HG03442 (cell line): ENCODE measurements around the gene ILKAP.
"Not testable (repeated sequence)": the region's sequence is repeated elsewhere in the genome, so short reads cannot be mapped to it uniquely, and the experiment has no call there.

Experiments used
- ATAC-seq: cut with Tn5 transposase; IDR thresholded peaks from one replicate; pipeline ENCODE4 v1.9.1; 2021; ENCODE audit warnings: mild to moderate bottlenecking, moderate library complexity; ENCODE audit not compliant: unreplicated experiment

The ILKAP gene

DNA sequence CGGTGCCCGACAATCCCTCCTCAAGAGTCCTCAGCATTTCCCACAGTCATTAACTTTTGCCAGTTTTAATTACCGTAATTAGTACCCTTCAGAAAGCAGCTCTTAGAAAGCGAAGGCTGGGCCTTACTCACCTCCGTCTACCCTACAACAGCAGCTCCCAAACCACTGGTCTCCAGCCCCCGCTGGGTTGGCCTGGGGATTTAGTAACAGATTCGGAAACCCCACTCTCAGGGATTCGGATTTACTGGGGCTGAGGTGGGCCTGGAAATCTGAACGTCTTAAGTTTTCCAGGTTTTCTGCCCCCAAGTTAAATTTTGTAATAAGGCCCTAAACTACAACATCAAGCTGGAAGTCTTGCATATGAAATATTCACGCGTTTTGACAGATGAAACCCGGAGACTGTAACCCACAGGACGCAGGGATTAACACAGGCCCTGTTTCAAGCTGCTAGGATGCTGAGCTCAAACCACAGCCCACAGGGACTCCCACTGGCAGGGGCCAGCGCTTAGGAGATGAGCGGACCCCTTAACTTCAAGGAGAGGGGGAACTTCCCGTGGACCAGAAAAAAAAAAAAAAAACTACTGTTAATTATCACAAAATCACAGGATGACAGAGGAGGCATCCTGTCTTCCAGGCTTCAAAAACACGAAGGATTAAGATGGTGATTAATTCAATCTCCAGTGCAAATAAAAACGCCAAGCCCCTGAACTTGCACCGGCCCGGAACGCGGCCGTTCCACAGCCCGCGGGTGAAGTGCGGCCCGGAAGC lies 985 bp downstream of the ILKAP start:
- ATAC-seq: no peak

DNA sequence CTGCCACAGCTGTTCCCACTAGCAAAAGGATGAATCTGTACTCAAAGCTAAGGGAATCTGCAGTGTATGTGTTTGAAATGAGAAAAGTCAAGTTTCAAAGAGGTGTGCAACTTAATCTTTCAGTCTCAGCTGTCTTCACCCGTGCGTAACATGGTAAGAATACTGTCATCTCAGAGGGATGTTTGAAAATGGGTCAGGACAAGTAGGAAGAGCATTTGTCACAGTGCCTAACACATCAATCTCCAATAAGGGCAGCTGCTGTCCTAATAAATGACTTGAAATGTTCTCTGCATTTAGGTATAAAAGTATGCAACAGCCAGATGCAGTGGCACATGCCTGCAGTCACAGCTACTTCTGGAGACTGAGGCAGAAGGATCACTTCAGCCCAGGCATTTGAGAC lies 13.1 kb downstream of the ILKAP start:
- no peak for ATAC-seq

DNA sequence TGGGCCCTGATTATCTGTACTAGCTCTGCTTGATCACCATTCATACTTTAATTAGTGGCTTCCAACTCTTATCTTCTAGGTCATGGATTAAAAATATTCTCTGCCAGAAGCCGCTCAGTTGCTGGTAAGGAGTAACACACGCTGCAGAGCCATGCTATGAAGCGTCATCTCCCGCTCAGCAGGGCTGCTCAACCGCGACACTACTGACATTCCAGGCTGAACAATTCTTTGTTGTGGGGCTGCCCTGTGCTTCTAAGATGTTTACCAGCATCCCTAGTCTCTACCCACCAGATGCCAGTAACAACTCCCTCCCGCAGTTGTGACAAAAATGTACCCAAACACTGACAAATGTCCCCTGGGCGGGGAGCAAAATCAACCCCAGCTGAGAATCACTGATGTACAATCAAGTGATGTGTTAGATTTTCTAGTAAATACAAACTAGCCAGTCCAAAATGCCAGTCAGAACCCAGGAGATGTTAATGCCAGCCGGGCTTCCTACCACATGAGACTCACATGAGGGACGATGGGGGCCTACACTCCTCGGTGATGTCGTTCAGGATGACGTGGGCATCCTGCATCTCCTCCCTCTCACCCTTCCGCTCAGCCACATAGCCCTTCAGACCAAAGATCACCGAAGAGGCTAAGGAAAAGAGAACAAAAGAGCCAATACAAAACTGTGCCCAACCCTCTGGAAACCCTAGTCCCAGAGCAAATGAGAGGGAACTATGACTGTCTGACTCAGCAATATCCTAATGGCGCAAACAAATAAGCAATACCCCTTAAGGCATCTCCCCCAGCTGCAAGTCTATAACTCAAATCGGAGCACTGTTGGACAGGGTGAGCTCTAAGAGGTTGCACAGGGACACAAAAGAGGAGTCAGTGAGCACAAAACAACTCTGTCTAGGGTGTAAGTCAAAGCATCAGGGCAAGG lies 15.6 kb downstream of the ILKAP start:
- ATAC-seq: no peak

DNA sequence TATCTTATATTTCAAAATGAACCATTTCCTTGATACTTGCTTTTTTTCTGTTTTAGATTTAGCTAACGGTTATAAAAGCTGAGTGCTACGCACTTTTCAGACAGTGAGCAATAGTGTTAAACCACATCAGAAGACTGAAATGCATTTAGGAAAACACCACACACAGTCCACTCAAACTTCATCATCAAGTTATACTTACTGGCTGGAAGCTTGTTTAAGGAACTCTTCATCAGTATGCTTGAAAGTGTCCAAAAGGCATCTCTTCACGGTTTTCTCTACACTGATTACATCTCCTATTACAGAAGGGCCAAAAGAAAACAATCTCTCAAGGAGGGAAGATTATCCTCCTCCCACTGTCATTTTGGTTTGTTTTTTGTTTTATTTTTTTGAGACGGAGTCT lies 19.7 kb downstream of the ILKAP start:
- no peak for ATAC-seq

DNA sequence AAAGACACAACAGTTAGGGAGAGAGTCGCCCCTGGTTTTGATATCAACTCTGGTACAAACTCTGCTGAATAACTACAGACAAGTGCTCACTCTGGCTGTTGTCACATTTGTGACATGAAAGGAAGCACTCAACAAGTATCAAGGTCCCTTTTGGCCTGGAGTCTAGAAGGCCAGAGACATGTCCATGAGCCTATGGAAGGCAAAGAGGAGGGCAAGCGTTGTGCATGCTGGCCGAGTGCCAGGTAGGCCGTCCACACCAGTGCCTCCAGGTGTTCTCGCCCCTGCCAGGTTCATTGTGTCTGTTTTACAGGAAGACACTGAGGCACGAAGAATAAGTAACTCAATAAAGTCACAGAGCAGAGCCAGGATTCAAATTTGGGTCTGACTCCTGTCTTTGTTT lies 21.1 kb downstream of the ILKAP start:
- no peak for ATAC-seq

DNA sequence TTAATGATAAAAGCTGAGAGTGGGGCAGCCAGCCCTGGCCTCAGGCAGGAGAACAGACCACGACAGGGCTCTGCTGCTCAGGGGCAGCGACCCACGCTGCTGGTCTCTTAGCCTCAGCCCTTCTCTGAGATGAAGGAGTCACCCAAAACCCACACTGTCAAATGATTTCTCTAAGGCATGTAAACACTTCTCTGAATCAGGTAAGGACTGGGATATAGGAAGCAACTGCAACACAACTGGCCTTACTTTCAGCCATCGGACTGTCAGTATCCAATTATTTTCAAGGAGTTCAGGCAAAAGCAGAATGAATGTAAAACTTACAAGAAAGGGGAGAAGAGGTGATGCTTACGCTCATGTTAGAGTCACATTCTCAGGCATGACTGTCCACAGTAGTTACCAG lies 22.9 kb downstream of the ILKAP start:
- ATAC-seq: no peak

DNA sequence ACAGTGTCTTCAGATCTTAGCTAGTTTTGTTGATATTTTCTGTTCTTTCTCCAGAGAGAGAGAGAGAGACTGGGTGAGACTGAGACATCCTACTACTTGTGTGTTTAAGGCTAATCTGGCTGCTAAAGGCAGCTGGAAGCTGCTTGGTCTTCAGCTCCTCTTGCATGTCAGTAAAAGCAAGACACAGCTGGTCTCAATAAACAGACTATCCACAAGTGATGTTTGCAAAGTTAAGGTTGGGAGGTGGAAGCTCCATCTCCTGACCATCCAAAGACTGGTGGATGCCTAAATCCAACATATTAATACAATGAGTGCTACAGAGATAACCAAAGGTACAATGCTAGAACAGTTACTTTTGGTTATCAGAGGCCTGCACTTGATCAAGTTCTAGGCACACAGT lies 26.9 kb downstream of the ILKAP start:
- no peak for ATAC-seq

DNA sequence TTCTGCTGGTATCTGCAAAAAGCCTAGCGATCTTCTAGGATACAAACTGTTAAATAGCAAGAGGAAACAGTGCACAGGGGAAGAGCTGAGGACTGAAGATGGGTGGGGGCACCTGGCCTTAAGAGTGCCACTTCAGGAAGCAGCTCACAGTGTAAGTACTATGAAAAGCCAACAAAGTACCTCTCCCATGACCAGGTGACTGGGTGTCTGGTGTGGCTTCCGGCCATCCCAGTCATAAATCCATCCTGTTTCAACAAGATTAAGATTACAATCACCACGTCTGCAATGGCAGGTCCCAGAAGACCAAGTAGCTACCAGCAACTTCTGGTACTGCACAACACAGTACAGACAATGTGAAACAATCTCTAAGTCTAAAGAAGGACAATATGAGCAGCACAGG lies 28.8 kb downstream of the ILKAP start:
- ATAC-seq: no peak

DNA sequence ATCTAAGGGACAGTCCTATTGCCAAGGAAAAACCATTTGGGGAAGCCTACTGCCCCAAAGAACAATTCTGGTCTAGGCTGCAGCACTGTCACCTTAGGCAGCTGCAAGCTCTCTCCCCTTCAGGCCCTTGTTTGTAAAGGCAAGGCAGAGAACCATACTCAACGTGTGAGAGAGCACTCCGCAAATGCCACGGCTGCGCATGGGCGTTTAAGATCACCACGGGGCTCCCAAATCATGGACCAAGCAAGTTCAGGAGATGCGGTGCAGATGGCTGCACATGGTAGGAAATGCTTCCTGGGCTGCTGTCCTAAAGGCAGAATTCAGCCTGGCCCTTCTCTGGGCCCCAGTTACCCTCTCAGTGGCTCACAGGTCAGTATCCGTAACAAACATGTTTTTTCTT lies 29.2 kb downstream of the ILKAP start:
- ATAC-seq: no peak

DNA sequence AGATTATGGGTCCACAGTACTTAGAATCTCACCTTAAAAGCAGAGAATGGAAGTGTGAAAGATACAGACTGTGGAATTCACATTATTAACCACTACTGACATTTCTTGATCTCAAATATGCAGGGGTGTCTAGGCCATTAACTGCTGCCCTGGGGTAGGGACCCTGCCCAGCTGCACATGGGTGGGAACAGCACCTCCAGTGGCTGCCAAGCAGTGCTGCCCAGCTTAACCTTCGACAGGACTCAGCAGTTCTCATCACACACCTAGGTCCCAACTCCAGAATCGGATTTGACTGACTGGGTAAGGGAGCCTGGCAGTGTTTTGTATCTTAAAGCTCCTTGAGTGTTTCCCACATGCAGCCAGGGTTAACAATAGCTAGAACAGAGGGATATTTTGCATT lies 29.8 kb downstream of the ILKAP start:
- ATAC-seq: no peak

DNA sequence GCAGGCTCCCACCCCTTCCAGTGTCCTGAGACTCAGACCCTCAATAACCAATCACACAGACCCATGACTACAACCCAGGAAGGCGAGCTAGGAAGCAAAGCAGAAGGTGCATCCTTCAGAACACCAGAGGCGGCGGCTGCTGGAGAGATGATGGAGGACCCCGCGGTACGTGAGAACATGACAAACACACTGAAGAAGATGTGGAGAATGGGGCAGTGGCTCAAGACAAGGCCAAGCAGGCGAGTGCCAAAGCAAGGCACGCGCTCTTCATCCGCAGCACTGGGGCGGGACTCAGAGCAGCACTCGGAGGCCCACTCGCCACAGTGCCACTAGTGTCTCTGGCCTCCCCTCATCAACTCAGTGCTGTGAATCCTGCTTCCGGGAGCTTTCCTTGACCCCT lies 31.1 kb downstream of the ILKAP start:
- ATAC-seq: no peak

DNA sequence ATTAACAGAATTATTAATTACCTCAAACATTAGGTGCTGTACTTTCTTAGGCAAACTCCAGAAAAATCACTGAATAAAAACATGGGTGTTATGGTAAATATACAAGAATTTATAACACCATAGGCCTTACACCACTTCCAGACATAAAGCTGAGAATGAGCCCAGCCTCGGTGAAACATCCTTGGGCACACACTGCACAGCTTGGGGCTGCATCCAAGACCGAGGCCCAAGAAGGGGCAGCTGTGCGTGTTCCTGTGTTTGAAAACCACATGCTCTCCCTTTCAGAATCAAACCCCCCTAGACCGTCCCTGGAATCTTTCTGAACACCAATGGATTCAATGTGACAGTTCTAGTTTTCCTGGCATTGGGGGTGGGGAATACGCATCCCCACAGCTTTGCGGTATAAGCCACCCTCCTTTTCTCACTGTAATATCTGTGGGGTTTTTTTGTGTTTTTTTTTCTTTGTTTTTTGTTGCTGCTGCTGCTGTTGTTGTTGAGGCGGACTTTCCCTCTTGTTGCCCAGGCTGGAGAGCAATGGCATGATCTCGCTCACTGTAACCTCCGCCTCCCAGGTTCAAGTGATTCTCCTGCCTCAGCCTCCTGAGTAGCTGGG lies 31.8 kb downstream of the ILKAP start:
- no peak for ATAC-seq

DNA sequence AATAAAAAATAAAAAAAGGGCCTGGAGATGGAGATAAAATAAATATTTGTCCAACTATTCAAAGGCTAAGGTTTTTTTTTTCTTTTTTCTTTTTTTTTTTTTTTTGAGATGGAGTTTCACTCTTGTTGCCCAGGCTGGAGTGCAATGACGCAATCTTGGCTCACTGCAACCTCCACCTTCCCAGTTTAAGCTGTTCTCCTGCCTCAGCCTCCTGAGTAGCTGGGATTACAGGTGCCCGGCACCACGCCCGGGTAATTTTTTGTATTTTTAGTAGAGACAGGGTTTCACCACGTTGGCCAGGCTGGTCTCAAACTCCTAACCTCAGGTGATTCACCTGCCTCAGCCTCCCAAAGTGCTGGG lies 32.4 kb downstream of the ILKAP start:
- not testable (repeated sequence) for ATAC-seq

DNA sequence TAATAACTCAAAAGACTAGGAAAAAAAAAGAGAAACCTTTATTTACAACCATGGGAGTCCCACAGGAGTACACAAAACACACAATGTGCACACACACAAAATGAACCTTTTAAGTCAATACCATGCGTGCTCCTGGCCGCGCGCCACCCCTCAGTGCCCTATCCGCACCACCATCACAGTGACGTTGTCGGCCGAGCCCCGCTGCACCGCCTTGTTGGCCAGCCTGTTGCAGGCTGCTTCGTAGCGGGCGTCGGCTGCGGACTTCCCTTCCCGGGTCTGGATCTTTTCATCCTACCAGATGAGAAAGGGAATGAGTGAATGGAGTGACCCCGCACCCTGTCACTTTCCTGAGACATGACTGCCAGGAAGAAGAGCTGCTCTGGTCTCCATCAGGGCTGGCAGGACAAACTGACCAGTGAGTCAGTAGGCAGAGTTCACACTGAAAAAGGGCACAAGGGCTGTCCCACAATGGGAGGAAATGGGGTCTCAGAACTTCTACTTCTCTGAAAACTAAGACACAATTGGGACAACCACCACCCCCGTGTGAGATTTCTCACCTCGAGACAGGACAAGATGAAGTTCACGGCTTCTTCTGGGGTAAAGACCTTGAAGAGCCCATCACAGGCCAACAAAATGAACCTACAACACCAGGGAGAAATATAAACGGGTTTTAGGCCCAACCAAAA lies 33.0 kb downstream of the ILKAP start:
- no peak for ATAC-seq

DNA sequence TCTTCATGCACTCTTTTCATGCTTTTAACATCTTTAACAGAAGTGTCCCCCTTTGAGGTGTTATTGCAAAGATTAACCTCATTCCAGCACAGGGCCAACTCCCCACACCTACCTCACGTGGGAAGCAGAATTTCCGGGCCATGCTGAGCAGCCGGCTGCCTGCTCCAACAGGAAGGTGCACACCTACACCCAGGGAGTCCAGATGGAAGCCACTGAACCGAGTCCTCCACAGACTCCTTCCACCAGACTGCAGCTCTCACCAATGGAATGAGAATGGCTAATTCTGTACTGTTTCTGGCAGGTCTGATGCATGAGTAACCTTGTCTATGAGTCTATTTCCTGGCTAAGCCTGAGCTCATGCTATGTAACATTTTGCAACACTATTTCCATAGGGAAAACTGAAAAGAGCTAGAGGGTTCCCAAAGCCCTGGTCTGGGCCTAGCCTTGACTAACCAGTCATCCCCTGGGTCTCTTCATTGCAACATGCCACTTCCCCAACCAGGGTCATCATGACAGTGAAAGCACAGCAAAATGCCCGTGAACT lies 33.7 kb downstream of the ILKAP start:
- ATAC-seq: no peak

DNA sequence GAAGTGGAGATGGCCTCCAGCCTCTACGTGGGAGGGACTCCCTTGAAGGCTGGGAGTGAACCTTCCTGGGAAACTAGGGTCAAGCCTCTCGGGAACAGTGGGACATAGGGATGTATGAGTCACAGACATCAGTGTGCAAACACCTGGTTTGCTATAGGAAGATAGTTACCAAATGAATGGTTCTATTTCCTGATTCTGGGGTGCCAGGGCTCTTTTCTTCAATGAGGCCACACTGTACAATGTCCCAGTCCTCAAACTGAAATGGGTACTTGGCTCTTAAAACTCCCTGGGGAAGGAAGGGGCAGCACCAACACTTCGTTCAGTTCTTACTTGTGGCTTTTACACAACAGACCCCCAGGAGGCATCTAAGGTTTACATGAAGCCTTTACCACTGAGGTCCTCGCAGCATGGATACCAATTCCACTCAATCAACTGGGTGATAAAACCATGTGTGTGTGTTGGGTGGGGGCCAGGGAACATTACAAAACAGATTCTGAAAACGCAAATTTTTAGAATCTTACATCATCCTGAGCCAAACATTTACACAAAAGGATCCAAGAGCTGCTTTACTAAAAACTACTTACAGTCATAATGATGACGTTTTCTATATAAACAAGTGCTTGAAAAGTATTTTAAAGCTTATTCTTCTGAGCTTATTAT lies 34.3 kb downstream of the ILKAP start:
- no peak for ATAC-seq

DNA sequence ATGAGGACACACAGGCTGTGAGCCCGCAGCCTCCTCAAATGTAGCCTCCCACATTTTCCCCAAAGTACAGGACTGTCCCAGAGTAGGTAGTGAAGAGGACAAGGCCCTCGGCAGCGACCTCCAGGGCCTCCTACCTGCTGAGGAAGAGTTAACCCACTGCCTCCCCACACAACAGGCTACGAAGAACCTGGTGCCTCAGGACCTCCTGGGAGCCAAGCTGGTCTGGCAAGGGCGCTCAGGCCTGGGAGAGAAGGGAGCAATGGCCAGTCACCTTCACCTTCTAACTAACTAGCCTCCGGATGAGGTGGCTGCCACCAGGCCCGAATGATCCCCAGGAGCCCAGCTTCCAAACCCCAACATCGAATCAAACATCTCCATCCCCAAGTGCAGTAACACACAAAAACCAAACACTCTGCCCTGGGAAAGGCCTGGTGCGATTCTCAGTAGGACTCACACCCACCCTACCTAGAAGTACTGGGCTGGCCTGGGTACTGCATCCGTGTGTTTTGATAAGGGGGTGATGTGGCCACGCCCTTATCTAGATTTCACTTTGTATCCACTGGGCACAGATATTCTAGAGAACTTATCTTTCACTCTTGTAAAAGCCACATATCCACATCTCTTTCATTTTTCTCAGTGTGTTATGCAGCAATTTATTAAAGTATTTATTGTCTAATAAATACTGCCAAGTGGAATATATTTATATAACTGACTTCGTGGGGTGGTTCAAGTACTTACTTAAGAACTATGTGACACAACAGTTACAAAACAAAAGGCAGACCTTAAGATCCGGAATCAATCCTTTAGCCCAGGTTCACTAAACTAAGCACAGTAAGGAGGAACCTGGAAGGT lies 35.1 kb downstream of the ILKAP start:
- no peak for ATAC-seq

DNA sequence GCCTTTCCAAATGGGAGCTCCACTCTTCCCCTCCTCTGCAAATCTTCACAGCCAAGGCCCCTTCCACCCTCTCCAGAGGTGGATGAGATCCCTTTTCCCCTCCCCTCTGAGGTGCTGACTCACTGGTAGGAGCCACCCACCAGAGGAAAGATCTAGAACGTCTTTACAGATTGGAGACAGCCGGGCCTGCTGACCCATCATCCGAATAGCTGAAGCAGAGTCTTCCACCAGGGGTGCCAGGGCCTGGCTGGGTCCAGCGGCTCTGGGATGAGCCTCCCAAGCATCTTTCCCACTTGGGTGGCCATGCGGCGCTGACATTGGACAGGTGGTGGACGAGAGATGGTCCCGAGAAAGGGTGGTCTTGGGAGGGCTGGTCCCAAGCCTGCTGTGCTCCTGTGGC lies 35.7 kb downstream of the ILKAP start:
- no peak for ATAC-seq

DNA sequence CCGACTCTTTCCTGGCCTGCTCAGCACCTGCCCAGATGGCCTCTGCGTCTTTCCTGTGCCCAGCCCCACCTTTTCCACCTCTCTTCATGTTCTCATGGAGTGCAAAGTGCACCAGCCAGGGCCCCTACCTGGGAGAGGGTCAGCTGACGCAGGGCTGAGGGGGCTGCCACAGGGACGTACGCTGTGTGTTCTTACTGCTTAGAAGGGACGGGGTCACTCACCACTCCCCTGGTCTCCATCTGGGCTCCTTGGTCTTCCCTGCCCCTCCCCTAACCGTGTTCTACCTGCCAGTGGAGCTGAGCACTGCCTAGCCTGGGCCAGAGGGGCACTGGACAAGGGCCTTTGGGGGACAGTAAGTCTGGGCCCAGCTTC lies 36.2 kb downstream of the ILKAP start:
- no peak for ATAC-seq
